IMR-90 (cell line): Measurements from ENCODE around the gene TASP1. TPM values are rescaled to one million over a fixed set of nuclear protein-coding genes. Genes with fewer than 3 reads are reported as not detected.

Experiments
- ATAC-seq: fragments of 200-7000 bp; cut with Tn5 transposase; 2 replicates; pipeline ENCODE4 v1.9.1; 2020; ENCODE audit warnings: low read depth, mild to moderate bottlenecking, moderate library complexity
- BruUV-seq: library from RNA; stranded (reverse); fragments of 400-500 nt; replicated peaks from 2 replicates; lab custom pipeline; 2021; lab: Mats Ljungman, UMichigan
- CTCF ChIA-PET: fragments of 300-600 bp; formaldehyde crosslinking; extraction: SDS; loops from one replicate; lab custom pipeline; 2021; ENCODE audit warnings: antibody characterized with exemption; lab: Yijun Ruan, JAX
- POLR2A ChIA-PET: fragments of 300-600 bp; sonication (Branson Sonifier 250); formaldehyde crosslinking; loops from one replicate; lab custom pipeline; 2022; ENCODE audit warnings: antibody characterized with exemption; ENCODE audit not compliant: unreplicated experiment; lab: Charles Lee
- DNase-seq: peaks from one replicate; pipeline ENCODE4 v3.0.0; 2013
- H2AFZ ChIP-seq: replicated peaks from 2 replicates; pipeline ENCODE3; 2013; ENCODE audit warnings: low read length, mild to moderate bottlenecking; ENCODE audit not compliant: poor library complexity
- H2AK5ac ChIP-seq: 2 replicates; pipeline ENCODE4 v1.6.1; 2013; ENCODE audit warnings: low read depth, low read length, inconsistent platforms
- H2AK9ac ChIP-seq: replicated peaks from 2 replicates; pipeline ENCODE3; 2013; ENCODE audit warnings: mild to moderate bottlenecking, low read depth, low read length, moderate library complexity; ENCODE audit not compliant: poor library complexity
- H2BK120ac ChIP-seq: 2 replicates; pipeline ENCODE4 v1.6.1; 2013; ENCODE audit warnings: low read depth, low read length, inconsistent platforms
- H2BK15ac ChIP-seq: 3 replicates; pipeline ENCODE4 v1.6.1; 2013; ENCODE audit warnings: low read depth, low read length, inconsistent platforms
- H2BK20ac ChIP-seq: 2 replicates; pipeline ENCODE4 v1.6.1; 2013; ENCODE audit warnings: low read depth, mild to moderate bottlenecking, inconsistent platforms, low read length, moderate library complexity
- H2BK5ac ChIP-seq: 2 replicates; pipeline ENCODE4 v1.6.1; 2013; ENCODE audit warnings: mild to moderate bottlenecking, low read depth, low read length, inconsistent platforms; ENCODE audit not compliant: poor library complexity, severe bottlenecking
- H3K14ac ChIP-seq: replicated peaks from 2 replicates; pipeline ENCODE4 v1.6.1; 2013; ENCODE audit warnings: low read depth, low read length, inconsistent platforms
- H3K18ac ChIP-seq: 2 replicates; pipeline ENCODE4 v1.6.1; 2013; ENCODE audit warnings: low read depth, low read length, control low read depth
- H3K23ac ChIP-seq: 2 replicates; pipeline ENCODE4 v1.6.1; 2013; ENCODE audit warnings: low read depth, low read length, inconsistent platforms
- H3K27ac ChIP-seq: 2 replicates; pipeline ENCODE4 v1.5.1; 2013; ENCODE audit warnings: mild to moderate bottlenecking, control low read depth, low read length; ENCODE audit not compliant: insufficient read depth
- H3K27me3 ChIP-seq: 2 replicates; pipeline ENCODE4 v1.6.1; 2013; ENCODE audit warnings: low read length; ENCODE audit not compliant: control insufficient read depth, insufficient read depth
- H3K36me3 ChIP-seq: 2 replicates; pipeline ENCODE4 v1.6.1; 2013; ENCODE audit warnings: low read length, mixed read lengths; ENCODE audit not compliant: control insufficient read depth, insufficient read depth
- H3K4ac ChIP-seq: 2 replicates; pipeline ENCODE4 v1.6.1; 2013; ENCODE audit warnings: low read depth, low read length, inconsistent platforms
- H3K4me1 ChIP-seq: 2 replicates; pipeline ENCODE4 v1.6.1; 2013; ENCODE audit warnings: low read length, mixed read lengths; ENCODE audit not compliant: control insufficient read depth, insufficient read depth
- H3K4me2 ChIP-seq: 2 replicates; pipeline ENCODE4 v1.6.1; 2013; ENCODE audit warnings: low read depth, mild to moderate bottlenecking, control low read depth, low read length, moderate library complexity
- H3K4me3 ChIP-seq: 2 replicates; pipeline ENCODE4 v1.5.1; 2013; ENCODE audit warnings: low read depth, mild to moderate bottlenecking, control low read depth, low read length, moderate library complexity; ENCODE audit not compliant: insufficient read depth
- H3K56ac ChIP-seq: 2 replicates; pipeline ENCODE4 v1.6.1; 2013; ENCODE audit warnings: low read length, inconsistent platforms; ENCODE audit not compliant: insufficient read depth; ENCODE audit errors: extremely low read depth
- H3K79me1 ChIP-seq, 2 experiments: 2 replicates each; pipeline ENCODE4 v1.6.1; 2013; ENCODE audit warnings: low read length in 2 of 2, inconsistent platforms in 1 of 2, low read depth in 1 of 2
- H3K9ac ChIP-seq: 2 replicates; pipeline ENCODE4 v1.6.1; 2013; ENCODE audit warnings: low read depth, low read length, control low read depth
- H3K9me1 ChIP-seq: 2 replicates; pipeline ENCODE4 v1.6.1; 2013; ENCODE audit warnings: low read length, inconsistent platforms; ENCODE audit not compliant: insufficient read depth
- H3K9me3 ChIP-seq: 2 replicates; pipeline ENCODE4 v1.6.1; 2013; ENCODE audit warnings: low read length; ENCODE audit not compliant: control insufficient read depth, insufficient read depth
- H4K20me1 ChIP-seq: 2 replicates; pipeline ENCODE4 v1.6.1; 2013; ENCODE audit warnings: low read length, inconsistent platforms; ENCODE audit not compliant: insufficient read depth
- H4K5ac ChIP-seq: 2 replicates; pipeline ENCODE4 v1.6.1; 2013; ENCODE audit warnings: mild to moderate bottlenecking, low read depth, low read length, control low read depth
- H4K8ac ChIP-seq, 2 experiments: 2 replicates each; pipeline ENCODE4 v1.6.1; 2013; ENCODE audit warnings: low read depth in 2 of 2, low read length in 2 of 2, control low read depth in 1 of 2, inconsistent platforms in 1 of 2
- H4K91ac ChIP-seq: 2 replicates; pipeline ENCODE4 v1.6.1; 2013; ENCODE audit warnings: low read depth, low read length, inconsistent platforms; ENCODE audit not compliant: insufficient read depth
- BHLHE40 ChIP-seq: fragments of 150-350 bp; IDR thresholded peaks from 2 replicates; pipeline ENCODE4 v1.6.1; 2016; ENCODE audit warnings: mild to moderate bottlenecking, low read depth, low read length
- CEBPB ChIP-seq: IDR thresholded peaks from 2 replicates; pipeline ENCODE4 v1.6.1; 2012; ENCODE audit warnings: low read depth, low read length, improper control_type of control experiment
- CHD1 ChIP-seq: IDR thresholded peaks from 2 replicates; pipeline ENCODE4 v1.6.1; 2012; ENCODE audit warnings: low read depth, low read length, improper control_type of control experiment
- CTCF ChIP-seq: conservative IDR thresholded peaks from 2 replicates; pipeline ENCODE4 v1.5.1; 2012; ENCODE audit warnings: mild to moderate bottlenecking, low read depth, low read length, improper control_type of control experiment
- ELK1 ChIP-seq: fragments of 150-350 bp; IDR thresholded peaks from 2 replicates; pipeline ENCODE4 v1.6.1; 2016; ENCODE audit warnings: low read depth, mild to moderate bottlenecking, low read length, moderate library complexity, borderline replicate concordance
- FOS ChIP-seq: fragments of 150-350 bp; IDR thresholded peaks from 2 replicates; pipeline ENCODE4 v1.6.1; 2016; ENCODE audit warnings: low read depth, low read length
- MAFK ChIP-seq: IDR thresholded peaks from 2 replicates; pipeline ENCODE4 v1.6.1; 2012; ENCODE audit warnings: low read depth, low read length, improper control_type of control experiment
- MAZ ChIP-seq: IDR thresholded peaks from 2 replicates; pipeline ENCODE4 v1.6.1; 2012; ENCODE audit warnings: low read depth, mild to moderate bottlenecking, low read length, improper control_type of control experiment, moderate library complexity, borderline replicate concordance
- MXI1 ChIP-seq: IDR thresholded peaks from 2 replicates; pipeline ENCODE4 v1.6.1; 2012; ENCODE audit warnings: low read depth, mild to moderate bottlenecking, low read length, moderate library complexity, borderline replicate concordance
- NFE2L2 ChIP-seq: fragments of 150-350 bp; IDR thresholded peaks from 2 replicates; pipeline ENCODE4 v1.6.1; 2016; ENCODE audit warnings: low read depth, mild to moderate bottlenecking, low read length
- POLR2A ChIP-seq: IDR thresholded peaks from 2 replicates; pipeline ENCODE4 v1.6.1; 2012; ENCODE audit warnings: mild to moderate bottlenecking, low read depth, low read length
- RAD21 ChIP-seq: IDR thresholded peaks from 2 replicates; pipeline ENCODE4 v1.6.1; 2012; ENCODE audit warnings: low read length, improper control_type of control experiment
- RCOR1 ChIP-seq: IDR thresholded peaks from 2 replicates; pipeline ENCODE4 v1.6.1; 2012; ENCODE audit warnings: mild to moderate bottlenecking, low read length, improper control_type of control experiment; ENCODE audit not compliant: insufficient replicate concordance
- RFX5 ChIP-seq: IDR thresholded peaks from 2 replicates; pipeline ENCODE4 v1.8.0; 2012; ENCODE audit warnings: low read depth, mild to moderate bottlenecking, low read length, moderate library complexity
- SMC3 ChIP-seq: fragments of 150-350 bp; IDR thresholded peaks from 2 replicates; pipeline ENCODE4 v1.6.1; 2016; ENCODE audit warnings: low read depth, mild to moderate bottlenecking, antibody characterized with exemption, low read length, moderate library complexity
- USF2 ChIP-seq: fragments of 150-350 bp; IDR thresholded peaks from 2 replicates; pipeline ENCODE4 v1.6.1; 2017; ENCODE audit warnings: mild to moderate bottlenecking, antibody characterized with exemption, low read length, low read depth
- WGBS, 2 experiments: methylation state at CpG; one replicate each; pipeline versions ENCODE4 v1.1.5 to v1.1.7; 2013; ENCODE audit warnings: missing lambda C conversion rate in 2 of 2; ENCODE audit not compliant: insufficient read length in 1 of 2; ENCODE audit errors: extremely low coverage in 2 of 2; 5-methylcytosine and 5-hydroxymethylcytosine counted together
- dilution Hi-C: fragments of 300-500 bp; cut with HindIII; formaldehyde crosslinking; loops from one replicate; pipeline ENCODE4 v1.14.3; 2018; ENCODE audit warnings: low sequenced_read_pairs; ENCODE audit not compliant: unreplicated experiment
- in situ Hi-C: fragments of 300-500 bp; cut with MboI; formaldehyde crosslinking; loops from 3 replicates; pipeline ENCODE4 v1.14.3; 2019; ENCODE audit warnings: low sequenced_read_pairs, inconsistent platforms, mixed read lengths
- intact Hi-C: fragments of 100-400 bp; cut with micrococcal nuclease; formaldehyde crosslinking; loops from 2 replicates; pipeline ENCODE4 v1.10.0; 2022
- polyA plus RNA-seq, 3 experiments: library from polyadenylated mRNA; depleted of rRNA; stranded (reverse); fragments of >200 nt; gene quantifications; 2 replicates each; pipeline ENCODE4 v1.2.3, GENCODE V29; 2012; ENCODE audit warnings: low replicate concordance in 1 of 3
- total RNA-seq: library from RNA; depleted of rRNA; stranded (reverse); fragments of >200 nt; gene quantifications from 2 replicates; pipeline ENCODE4 v1.2.3, GENCODE V29; 2012

The TASP1 gene
- total and polyA plus RNA-seq, 2 of the 4 experiments (the other 2 are of a cell fraction) = 3.9 to 7.9 TPM

DNA sequence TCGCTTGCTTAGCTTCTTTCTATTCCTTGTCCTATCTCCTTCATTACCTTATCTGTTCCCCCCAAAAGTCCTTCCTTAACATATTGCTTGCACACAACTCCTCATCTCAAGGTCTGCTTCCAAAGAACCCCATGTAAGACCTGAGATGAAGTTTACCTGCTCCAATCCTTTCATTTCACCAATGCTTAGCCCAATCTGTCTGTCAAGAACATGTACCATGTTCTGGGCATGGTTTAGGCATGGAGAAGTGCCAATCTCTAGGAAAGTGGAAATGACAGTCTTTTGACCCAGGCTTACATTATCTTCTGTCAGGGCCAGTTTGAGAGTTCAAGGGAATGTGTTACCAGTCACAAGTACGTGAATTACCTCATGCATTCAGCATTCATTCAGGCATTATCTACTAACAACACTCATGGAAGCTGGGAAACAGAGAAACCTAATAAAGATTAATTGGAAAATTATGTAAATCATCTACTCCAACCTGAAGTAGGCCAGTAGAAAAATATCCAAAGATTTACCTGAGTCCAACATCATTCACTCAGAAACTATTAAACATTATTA lies 15.8 kb upstream of the TASP1 start:
- Histone ChIP-seq H3K56ac (no peak overlapping the region), H3K36me3 (no peaks in the 10 kb centered on the region), H3K27me3 (no peaks in the 10 kb centered on the region), H3K79me1 (no peaks in the 10 kb centered on the region), H4K91ac (no peak overlapping the region), H2BK20ac (no peak overlapping the region), H3K4me3 (no peak overlapping the region), H2BK15ac (no peak overlapping the region), H3K4me2 (no peak overlapping the region), H2BK120ac (no peak overlapping the region), H4K8ac (no peak overlapping the region), H3K14ac (no peak overlapping the region), H4K20me1 (no peaks in the 10 kb centered on the region), H3K9ac (no peak overlapping the region), H2AFZ (no peak overlapping the region), H3K23ac (no peak overlapping the region), H2AK9ac (no peak overlapping the region), H3K4me1 (peaks cover 1% of the 10 kb centered on the region; the same call in 1 of the 2 replicates), H3K18ac (no peak overlapping the region), H2AK5ac (no peak overlapping the region), H2BK5ac (no peak overlapping the region), H4K5ac (no peak overlapping the region), H3K9me1 (no peaks in the 10 kb centered on the region), H3K27ac (no peak overlapping the region), H3K9me3 (no peaks in the 10 kb centered on the region), H3K4ac (no peak overlapping the region)
- ATAC-seq (no peak), DNase-seq (no peak)
- no CpG with 5 or more reads among the region's 2 CpGs for WGBS, 2 experiments
- dilution Hi-C loops (no loop called here), intact Hi-C loops (no loop called here), in situ Hi-C loops (no loop called here)
- TF ChIP-seq POLR2A = no peak
- no peak for TF ChIP-seq SMC3
- no peak for TF ChIP-seq CEBPB
- no peak for TF ChIP-seq RFX5
- no peak for TF ChIP-seq MAZ
- no peak for TF ChIP-seq CTCF
- TF ChIP-seq RAD21 = no peak
- TF ChIP-seq FOS = no peak
- TF ChIP-seq MXI1 = no peak
- no peak for TF ChIP-seq RCOR1
- no peak for TF ChIP-seq MAFK
- no peak for TF ChIP-seq USF2
- TF ChIP-seq NFE2L2 = no peak
- TF ChIP-seq ELK1 = no peak
- TF ChIP-seq BHLHE40 = no peak
- TF ChIP-seq CHD1 = no peak
- CTCF ChIA-PET = no interaction called here
- POLR2A ChIA-PET = no interaction called here
- BruUV-seq = no TSS peak
